ENCODE results near the gene GPRASP1.
"Not testable (repeated sequence)": the region's sequence is repeated elsewhere in the genome, so short reads cannot be mapped to it uniquely, and the experiment has no call there.

GPRASP1 gene, protein sequence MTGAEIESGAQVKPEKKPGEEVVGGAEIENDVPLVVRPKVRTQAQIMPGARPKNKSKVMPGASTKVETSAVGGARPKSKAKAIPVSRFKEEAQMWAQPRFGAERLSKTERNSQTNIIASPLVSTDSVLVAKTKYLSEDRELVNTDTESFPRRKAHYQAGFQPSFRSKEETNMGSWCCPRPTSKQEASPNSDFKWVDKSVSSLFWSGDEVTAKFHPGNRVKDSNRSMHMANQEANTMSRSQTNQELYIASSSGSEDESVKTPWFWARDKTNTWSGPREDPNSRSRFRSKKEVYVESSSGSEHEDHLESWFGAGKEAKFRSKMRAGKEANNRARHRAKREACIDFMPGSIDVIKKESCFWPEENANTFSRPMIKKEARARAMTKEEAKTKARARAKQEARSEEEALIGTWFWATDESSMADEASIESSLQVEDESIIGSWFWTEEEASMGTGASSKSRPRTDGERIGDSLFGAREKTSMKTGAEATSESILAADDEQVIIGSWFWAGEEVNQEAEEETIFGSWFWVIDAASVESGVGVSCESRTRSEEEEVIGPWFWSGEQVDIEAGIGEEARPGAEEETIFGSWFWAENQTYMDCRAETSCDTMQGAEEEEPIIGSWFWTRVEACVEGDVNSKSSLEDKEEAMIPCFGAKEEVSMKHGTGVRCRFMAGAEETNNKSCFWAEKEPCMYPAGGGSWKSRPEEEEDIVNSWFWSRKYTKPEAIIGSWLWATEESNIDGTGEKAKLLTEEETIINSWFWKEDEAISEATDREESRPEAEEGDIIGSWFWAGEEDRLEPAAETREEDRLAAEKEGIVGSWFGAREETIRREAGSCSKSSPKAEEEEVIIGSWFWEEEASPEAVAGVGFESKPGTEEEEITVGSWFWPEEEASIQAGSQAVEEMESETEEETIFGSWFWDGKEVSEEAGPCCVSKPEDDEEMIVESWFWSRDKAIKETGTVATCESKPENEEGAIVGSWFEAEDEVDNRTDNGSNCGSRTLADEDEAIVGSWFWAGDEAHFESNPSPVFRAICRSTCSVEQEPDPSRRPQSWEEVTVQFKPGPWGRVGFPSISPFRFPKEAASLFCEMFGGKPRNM (N-terminal part only)

DNA sequence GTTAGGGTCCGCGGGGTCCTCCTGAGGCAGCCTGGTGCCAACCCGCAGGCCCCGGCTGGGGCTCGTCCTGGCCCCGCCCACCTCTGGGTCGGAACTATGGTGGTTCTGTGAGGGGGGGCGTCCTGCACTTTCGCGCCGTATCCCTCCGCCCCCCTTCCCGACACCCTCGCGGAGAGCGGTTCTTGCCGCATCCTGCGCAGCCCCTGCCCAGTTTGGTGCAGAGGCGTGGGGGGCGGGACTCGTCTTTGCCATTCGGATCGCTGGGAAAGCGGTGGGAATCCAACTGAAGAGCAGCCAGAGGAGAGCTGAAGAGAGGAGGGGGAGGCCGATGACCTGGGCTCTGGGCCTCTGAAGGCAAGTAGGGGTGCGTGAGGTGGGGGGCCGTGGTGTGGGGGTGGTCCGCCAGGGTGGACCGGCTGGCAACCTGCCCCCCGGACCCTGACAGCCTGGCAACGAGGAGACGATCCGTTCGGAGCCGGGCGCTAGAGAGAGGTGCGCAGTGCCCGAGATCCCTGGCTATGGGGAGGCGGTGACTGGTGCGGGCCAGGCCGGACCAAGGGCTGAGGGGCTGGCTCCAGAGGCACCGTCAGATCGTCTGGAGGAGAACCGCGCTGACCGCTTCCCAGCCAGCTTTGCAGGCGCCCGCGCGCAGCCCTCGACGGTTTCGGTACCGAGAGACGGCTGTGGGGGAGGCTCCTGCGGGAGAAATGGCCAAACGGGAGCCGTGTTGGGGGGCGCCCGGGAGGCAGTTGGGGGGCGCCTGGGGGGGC, at the start of gene GPRASP1:
Gene GPRASP1 (plus strand): TSS at position 242 of the 770 bp plus-strand sequence. CDS start 2,431 bp downstream, outside the sequence.
- DNase-seq: no peak

DNA sequence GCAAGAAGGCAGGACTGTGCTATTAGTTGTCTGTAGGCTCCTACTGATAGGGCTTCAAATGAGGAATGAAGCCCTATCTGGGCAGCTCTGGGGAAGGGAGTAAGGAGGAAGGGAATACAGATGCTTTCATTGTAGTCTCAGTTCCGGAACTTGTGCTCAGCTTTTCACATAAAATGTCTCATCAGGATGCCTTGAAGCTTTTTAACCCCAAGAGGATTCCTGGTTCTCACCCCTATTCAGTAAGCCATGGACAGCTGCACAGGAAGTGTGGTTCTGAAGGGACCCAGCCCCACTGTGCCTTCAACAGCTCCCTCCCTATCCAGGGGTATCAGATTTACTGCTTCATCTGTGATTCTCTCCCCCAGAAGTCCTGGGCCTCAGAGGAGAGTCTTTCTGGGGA, 47.0 kb upstream of the GPRASP1 start:
- no peak for DNase-seq

DNA sequence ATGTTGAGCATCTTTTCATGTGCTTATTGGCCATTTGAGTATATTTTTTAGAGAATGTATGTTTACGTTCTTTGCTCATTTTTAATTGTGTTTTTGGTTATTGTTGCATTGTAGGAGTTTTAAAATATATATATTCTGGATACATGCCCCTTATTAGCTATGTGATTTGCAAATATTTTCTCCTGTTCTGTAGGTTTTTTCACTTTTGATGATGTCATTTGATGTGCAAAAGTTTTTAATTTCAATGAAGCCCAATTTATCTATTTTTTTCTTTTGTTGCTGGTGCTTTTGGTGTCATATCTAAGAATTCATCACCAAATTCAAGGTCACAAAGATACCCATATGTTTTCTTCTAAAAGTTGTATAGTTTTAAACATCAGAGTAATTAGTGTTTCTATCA, 45.2 kb upstream of the GPRASP1 start:
- DNase-seq: no peak

DNA sequence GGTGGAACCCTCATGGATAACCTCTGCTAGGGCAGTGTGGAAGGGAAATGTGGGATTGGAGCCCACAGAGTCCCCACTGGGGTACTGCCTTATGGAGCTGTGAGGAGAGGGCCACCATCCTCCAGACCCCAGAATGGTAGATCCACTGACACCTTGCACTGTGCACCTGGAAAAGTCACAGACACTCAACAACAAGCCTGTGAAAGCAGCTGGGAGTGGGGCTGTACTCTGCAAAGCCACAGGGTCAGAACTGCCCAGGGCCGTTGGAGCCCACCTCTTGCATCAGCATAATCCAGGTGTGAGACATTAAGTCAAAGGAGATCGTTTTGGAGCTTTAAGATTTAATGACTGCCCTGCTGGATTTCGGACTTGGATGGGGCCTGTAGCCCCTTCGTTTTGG, 40.4 kb upstream of the GPRASP1 start:
- DNase-seq: no peak

DNA sequence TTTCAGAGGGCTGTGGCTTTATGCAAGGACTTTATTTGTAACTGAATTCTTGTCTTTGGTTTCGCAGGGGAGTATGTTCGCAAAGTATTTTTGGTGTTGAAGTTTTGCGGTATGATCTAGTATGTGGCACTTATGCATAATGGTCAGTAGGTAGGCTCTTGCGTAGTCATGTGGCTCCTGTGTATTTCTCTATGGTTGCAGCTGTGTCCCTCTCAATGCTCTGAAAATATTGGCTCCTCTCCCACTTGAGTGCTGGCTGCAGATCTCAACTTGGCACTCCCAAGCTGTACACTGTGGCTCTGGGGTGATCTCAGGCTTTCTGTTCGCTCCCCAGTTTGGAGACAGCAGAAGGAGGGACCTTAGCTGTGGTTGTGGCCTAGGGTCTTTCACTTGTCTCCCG, 27.2 kb upstream of the GPRASP1 start:
- DNase-seq: no peak

DNA sequence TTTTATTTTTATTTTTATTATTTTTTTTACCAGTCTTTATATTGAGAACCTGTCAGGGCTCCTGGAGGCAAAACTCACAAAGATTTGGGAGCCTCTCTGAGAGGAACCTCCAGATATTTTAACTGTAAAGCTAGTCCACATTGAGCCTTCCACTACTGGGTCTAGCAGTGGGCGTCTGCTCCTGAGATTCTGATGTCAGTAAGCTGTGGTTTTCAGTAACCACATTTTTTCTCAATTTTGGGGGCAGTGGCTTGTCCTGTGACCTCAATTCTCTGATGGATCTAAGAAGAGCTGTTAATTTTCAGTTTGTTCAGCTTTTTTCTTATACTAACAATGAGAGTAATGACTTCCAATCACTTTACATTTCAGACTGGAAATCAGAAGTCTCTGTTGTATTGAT, 23.6 kb upstream of the GPRASP1 start:
- DNase-seq: peak; percentile 12

DNA sequence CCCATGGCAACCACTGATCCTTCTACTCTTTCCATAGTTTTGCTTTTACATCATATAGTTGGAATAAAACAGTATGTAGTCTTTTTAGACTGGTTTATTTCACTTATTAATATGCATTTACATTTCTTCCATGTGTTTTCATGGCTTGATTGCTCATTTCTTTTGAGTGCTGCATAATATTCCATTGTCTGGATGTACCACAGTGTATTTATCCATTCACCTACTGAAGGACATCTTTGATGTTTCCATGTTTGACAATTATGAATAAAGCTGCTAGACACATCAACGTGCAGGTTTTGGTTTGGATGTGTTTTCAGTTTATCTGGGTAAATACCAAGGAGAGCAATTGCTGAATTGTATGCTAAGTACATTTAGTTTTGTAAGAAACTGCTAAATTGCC, 13.7 kb upstream of the GPRASP1 start:
- no peak for DNase-seq

DNA sequence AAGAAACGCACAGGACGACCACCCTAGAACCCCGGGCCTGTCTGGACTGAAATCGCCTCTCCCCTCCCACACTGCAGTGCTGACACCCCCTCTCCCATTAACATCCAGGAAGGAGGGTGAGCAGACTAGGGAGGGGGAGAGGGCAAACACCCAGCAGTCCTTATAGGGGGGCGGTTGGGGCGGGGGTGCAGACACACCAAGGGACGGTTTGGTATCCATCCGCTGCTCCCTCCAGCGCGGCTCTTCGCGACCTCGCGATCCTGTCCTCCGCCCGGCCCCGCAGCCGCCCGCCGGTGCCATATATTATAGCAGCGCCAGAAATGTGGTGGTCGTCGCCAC, 411 bp upstream of the GPRASP1 start:
- DNase-seq: no peak

DNA sequence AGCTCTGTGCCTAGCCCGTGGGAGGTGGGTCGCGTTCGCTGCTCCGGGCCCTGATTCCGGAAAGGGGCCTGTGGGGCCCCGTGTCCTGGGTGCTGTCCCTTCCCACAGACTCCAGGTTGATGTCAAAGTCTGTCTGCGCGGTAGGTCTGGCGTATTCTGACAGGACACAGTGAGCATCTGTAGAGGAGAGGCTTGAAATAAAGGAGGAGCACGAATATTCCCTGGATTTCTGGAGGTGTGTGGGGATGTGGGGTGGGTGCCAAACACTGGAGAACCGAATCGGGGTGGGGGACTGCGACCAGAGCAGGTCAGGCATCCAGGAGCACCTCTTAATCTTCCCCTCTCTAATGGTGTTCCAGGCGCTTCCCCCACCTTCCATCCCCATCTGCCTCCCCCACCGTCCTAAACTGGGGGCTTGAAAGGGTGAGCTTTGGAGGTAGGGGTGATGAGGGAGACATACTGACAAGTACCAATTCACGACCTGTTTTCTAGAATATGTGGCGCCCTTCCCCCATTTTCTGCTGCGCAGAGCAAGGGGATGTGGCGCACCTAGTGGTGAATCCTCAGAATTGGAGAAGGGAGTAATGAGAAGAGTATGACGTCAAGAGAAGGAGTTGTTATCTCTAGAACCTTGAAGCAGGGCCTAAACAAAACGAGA, 877 bp downstream of the GPRASP1 start:
- no peak for DNase-seq

DNA sequence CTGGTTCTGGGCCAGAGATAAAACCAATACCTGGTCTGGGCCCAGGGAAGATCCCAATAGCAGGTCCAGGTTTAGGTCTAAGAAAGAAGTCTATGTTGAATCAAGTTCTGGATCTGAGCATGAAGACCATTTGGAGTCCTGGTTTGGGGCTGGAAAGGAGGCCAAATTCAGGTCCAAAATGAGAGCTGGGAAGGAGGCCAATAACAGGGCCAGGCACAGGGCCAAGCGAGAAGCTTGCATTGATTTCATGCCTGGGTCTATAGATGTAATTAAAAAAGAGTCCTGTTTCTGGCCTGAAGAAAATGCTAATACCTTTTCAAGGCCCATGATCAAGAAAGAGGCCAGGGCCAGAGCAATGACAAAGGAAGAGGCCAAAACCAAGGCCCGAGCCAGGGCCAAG, 3.4 kb downstream of the GPRASP1 start:
- DNase-seq: no peak

DNA sequence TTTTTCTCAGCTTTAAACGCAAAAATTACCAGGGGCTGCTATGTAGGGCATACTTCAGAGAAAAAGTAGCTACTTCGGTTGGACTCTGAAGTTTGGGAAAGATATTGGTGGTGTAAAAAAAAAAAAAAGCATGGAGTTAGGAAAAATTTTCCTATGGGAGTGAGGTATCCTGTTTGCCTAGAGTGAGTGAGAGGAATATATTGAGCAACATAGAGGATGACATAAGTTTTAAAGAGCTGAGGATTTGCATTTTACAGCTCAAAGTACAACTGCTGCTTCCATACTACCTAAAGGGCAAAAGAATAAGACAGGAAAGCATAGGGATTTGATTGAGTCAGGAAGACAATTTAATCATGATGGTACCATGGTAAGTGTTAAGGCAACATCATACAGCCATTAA, 7.3 kb downstream of the GPRASP1 start:
- DNase-seq: no peak

DNA sequence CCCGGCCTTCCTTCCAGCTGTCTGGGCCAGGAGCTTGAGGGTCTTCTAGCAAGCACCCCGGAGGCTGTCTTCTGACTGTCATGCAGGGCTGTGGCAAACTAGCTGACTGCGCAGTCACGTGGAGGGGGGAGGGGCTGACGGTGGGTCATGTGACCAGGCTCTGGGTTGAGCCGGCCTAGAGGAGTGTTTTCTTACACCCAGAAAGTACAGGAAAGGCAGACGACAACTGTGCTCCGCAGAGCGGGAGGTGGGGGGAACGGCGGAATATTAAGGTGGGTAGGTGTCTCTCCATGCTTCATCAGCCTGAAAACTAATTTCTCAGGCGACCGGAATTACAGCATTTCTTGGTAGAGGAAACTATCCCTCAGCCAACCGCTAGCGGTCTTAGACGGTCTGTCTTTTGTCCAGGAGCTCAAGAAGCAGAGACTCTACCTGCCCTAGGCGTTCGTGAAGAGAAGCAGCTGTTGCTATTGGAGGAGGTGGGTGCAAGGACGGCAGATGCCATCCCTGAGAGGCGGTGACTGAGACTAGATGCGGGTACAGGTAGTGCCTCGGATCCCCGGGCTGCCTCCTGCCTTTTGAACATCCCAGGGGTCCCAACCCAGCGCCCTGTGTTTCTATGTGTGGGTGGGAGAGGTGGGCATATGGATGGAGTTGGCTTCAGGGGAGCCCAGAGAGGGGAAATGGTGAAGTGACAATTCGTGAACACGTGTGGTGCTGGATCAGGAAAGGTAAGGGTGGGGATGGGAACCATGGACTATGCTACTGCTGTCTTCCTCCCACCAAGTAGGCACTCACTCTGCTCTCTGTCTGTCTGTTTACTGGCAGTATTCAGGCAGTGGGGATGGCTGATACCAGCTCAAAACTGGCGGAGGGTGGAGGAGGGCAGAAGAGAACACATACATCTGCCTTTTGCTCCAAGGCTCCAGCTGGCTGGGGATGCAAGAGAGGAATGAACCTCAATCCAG, 8.8 kb downstream of the GPRASP1 start:
- peak; percentile 84 for DNase-seq

DNA sequence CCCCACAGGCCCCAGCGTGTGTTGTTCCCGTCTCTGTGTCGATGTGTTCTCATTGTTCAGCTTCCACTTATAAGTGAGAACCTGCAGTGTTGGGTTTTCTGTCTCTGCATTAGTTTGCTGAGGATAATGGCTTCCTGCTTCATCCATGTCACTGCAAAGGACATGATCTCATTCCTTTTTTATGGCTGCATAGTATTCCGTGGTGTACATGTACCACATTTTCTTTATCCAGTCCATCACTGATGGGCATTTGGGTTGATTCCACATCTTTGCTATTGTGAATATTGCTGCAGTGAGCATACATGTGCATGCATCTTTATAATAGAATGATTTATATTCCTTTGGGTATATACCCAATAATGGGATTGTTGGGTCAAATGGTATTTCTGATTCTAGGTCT, 12.5 kb downstream of the GPRASP1 start:
- DNase-seq: not testable (repeated sequence)

DNA sequence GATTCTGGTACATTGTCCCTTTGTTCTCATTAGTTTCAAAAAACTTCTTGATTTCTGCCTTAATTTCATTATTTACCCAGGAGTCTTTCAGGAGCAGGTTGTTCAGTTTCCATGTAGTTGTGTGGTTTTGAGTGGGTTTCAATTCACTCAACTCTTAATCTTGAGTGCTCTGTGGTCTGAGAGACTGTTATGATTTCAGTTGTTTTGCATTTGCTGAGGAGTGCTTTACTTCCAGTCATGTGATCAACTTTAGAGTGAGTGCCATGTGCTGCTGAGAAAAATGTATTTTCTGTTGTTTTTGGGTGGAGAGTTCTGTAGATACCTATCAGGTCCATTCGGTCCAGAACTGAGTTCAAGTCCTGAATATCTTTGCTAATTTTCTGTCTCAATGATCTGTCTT, 15.8 kb downstream of the GPRASP1 start:
- not testable (repeated sequence) for DNase-seq

DNA sequence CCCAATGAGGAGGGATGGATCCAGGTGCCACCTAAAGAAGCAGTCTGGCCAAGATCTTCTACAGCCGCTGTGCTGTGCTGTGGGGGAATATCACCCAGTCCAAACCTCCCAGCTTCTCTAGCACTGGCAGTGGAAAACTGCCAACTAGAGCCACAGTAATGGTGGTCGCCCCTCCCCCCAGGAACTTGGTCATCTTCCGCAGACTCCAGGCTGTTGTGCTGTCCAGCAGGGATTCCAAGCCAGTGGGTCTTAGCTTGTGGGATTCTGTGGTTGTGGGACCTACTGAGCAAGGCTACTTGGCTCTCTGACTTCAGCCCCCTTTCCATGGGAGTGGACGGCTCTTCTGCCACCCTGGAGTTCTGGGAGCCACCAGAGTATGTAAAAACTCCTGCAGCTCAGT, 18.2 kb downstream of the GPRASP1 start:
- no peak for DNase-seq

DNA sequence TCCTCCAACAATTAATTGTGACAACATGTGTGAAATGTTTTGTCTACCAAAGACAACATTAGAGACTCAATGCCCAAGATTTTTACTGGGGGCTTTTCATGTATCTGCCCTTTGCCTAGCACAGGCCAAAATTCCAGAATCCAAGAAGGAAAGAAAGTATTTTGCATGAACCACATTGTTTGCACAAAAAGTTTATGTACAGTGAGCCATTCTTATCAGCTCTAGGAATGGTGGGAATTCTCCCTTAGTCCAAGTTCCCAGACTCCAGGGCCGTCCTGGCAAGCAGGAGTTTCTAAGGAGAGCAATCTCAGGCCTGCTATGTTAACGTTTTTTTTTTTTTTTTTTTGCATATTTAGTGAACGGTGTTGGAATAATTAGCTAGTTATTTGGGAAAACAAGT, 21.6 kb downstream of the GPRASP1 start:
- no peak for DNase-seq

DNA sequence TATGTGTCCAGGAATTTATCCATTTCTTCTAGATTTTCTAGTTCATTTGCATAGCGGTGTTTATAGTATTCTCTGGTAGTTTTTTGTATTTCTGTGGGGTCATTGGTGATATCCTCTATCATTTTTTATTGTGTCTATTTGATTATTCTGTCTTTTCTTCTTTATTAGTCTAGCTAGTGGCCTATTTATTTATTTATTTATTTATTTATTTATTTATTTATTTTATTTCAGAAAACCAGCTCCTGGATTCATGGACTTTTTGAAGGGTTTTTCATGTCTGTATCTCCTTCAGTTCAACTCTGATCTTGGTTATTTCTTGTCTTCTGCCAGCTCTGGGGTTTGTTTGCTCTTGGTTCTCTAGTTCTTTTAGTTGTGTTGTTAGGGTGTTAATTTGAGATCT, 26.2 kb downstream of the GPRASP1 start:
- not testable (repeated sequence) for DNase-seq

DNA sequence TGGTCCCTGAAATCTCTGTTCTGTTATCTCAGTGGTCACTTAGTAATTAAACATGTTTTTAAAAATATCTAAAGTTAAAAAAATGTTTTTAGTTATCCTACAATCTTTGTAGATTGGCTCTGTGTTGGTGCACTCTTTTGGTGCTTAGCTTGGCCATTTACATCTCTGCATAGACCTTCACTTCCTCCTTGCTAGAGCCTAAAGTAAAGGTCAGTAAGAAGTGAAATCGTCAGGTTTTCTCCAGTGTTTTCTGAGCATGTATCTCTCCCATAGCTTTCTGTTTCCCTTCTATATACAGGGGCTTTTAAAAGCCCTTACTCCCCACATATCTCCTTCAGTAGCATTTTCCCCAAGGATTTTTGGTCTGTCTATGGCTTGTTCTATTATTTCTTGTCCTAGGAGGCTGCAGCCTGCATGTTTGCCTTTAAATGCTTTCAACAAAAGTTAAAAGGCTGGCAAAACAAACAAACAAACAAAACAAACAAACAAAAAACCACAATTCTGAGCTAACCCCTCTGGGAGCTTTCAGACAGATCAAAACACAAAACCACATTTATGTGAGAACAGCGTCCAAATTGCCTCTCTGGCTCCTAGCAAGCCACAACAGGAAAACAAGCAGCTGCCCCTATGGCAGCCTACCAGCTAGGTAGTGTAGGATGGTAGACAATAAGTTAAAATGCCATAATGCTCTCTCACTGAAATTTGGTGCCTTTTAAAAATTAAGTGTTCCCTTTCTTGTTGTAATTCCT, 33.7 kb downstream of the GPRASP1 start:
- DNase-seq: no peak

DNA sequence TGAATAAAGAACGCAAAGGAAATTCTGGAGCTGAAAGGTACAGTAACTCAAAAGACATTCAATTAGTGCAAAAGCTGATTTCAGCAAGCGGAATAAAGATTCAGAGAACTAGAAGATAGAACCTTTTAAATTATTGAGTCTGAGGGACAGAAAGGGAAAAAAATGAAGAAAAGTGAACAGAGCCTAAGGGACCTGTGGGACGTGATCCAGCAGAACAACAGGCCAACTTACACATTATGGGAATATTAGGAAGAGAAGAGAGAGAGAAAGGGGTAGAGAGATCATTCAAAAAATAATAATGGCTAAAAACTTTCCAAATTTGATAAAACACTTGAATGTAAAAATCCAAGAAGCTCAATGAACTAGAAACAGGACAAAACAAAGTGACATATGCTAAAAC, 43.5 kb downstream of the GPRASP1 start:
- no peak for DNase-seq

DNA sequence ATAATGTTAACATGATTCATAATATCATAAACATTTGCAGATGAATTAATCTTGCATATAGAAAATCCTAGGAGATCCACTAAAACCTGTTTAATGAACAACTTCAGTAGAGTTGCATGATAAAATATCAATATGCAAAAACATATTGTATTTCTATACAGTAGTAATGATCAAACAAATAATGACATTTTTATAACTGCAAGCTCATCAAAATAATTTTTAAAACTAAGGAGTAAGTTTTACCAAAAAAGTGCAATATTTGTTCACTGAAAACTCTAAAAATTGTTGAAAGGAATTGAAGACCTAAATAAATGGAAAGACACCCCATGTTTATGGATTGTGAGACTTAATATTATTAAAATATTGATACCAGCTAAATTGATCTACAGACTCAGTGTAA, 45.0 kb downstream of the GPRASP1 start:
- no peak for DNase-seq

Data from OCI-M1 (cell line).